Upper lobe of left lung (tissue), 6 donors: Measurements from ENCODE around the gene CNP. TPM values are rescaled to one million over a fixed set of nuclear protein-coding genes. Genes with fewer than 3 reads are reported as not detected.

Experiments used
- ATAC-seq, 2 donors: fragments of 200-7000 bp; cut with Tn5 transposase; one replicate each; pipeline ENCODE4 v1.9.1; 2022; ENCODE audit warnings: mild to moderate bottlenecking in 2 of 2, moderate library complexity in 2 of 2; ENCODE audit not compliant: low FRiP score in 2 of 2
- DNase-seq, 2 donors: peaks; one replicate each; pipeline ENCODE4 v3.0.0-alpha.2; 2019 to 2020
- H3K27ac ChIP-seq, 4 donors: fragments of 200-600 bp; sonication (generic); one replicate each; pipeline ENCODE4 v1.5.1; 2016 to 2019
- H3K27me3 ChIP-seq, 4 donors: fragments of 200-600 bp; sonication (generic); one replicate each; pipeline ENCODE4 v1.5.1; 2017 to 2019
- H3K36me3 ChIP-seq, 4 donors: fragments of 200-600 bp; sonication (generic); one replicate each; pipeline ENCODE4 v1.5.1; 2016 to 2019
- H3K4me1 ChIP-seq, 4 donors: fragments of 200-600 bp; sonication (generic); one replicate each; pipeline ENCODE4 v1.5.1; 2018 to 2019
- H3K4me3 ChIP-seq, 4 donors: fragments of 200-600 bp; sonication (generic); one replicate each; pipeline ENCODE4 v1.5.1; 2017 to 2019; ENCODE audit warnings: mild to moderate bottlenecking in 2 of 4, moderate library complexity in 1 of 4
- H3K9me3 ChIP-seq, 4 donors: fragments of 200-600 bp; sonication (generic); one replicate each; pipeline ENCODE4 v1.5.1; 2018 to 2019
- CTCF ChIP-seq, 6 experiments: fragments of 450-650 bp in 4 of 6; fragments of 200-600 bp in 2 of 6; sonication (generic) in 2 of 6; IDR thresholded peaks; one replicate each; pipeline ENCODE4 v1.5.1; 2016 to 2019; ENCODE audit warnings: antibody characterized with exemption in 6 of 6
- EP300 ChIP-seq, 4 donors: sonication (generic); formaldehyde crosslinking; IDR thresholded peaks; one replicate each; pipeline ENCODE4 v1.5.1; 2017; ENCODE audit warnings: antibody characterized with exemption in 4 of 4, control low read depth in 2 of 4
- POLR2A ChIP-seq, 4 donors: fragments of 450-650 bp; IDR thresholded peaks; one replicate each; pipeline ENCODE4 v1.5.1; 2016 to 2017; ENCODE audit warnings: antibody characterized with exemption in 4 of 4, mild to moderate bottlenecking in 2 of 4
- POLR2AphosphoS5 ChIP-seq, 2 donors: sonication (generic); formaldehyde crosslinking; IDR thresholded peaks; one replicate each; pipeline ENCODE4 v1.5.1; 2017; ENCODE audit warnings: antibody characterized with exemption in 2 of 2
- WGBS, 2 donors: methylation state at CpG; one replicate each; pipeline ENCODE4 v1.1.5; 2017 to 2018; 5-methylcytosine and 5-hydroxymethylcytosine counted together
- total RNA-seq, 6 donors: library from RNA; depleted of rRNA in 4 of 6; stranded (reverse); fragments of >200 nt in 4 of 6; gene quantifications; one replicate each; pipeline versions ENCODE4 v1.1.0 to v1.2.1, GENCODE V29; 2016 to 2021
- donor health status: DM: no; HTN: no; CAD: no; lungs with moderate emphysema.
- donor health status: DM: no; HTN: yes; CAD: no; lungs with severe emphysema.

The CNP gene
- total RNA-seq, 6 donors from 2014 or later = 33.4 to 62.3 (median 45.3) TPM

GRCh38 chr17:42016411-42016831, 49.8 kb downstream of the CNP start:
- Histone ChIP-seq H3K4me3 (peak overlapping the region; percentile 59 to 95 (median 80)), H3K4me1 (peaks cover 60 to 78% (median 62%) of the 10 kb centered on the region in 4 donors), H3K27ac (peak overlapping the region; percentile 90 to 95 (median 92)), H3K27me3 (no peaks in the 10 kb centered on the region), H3K36me3 (no peaks in the 10 kb centered on the region), H3K9me3 (no peaks in the 10 kb centered on the region)
- no peak for TF ChIP-seq EP300 (IDR thresholded peaks at IDR 0.05)
- TF ChIP-seq POLR2A (IDR thresholded peaks at IDR 0.05) = peak in 1 of 4 donors; percentile 9
- TF ChIP-seq CTCF (IDR thresholded peaks at IDR 0.05) = no peak
- no peak for TF ChIP-seq POLR2AphosphoS5 (IDR thresholded peaks at IDR 0.05)
- DNase-seq = peak in 1 of 2 donors; percentile 38
- no peak for ATAC-seq
- WGBS, 2 donors = 1 to 4% methylated on average over 12 of the region's 12 CpGs

DNA sequence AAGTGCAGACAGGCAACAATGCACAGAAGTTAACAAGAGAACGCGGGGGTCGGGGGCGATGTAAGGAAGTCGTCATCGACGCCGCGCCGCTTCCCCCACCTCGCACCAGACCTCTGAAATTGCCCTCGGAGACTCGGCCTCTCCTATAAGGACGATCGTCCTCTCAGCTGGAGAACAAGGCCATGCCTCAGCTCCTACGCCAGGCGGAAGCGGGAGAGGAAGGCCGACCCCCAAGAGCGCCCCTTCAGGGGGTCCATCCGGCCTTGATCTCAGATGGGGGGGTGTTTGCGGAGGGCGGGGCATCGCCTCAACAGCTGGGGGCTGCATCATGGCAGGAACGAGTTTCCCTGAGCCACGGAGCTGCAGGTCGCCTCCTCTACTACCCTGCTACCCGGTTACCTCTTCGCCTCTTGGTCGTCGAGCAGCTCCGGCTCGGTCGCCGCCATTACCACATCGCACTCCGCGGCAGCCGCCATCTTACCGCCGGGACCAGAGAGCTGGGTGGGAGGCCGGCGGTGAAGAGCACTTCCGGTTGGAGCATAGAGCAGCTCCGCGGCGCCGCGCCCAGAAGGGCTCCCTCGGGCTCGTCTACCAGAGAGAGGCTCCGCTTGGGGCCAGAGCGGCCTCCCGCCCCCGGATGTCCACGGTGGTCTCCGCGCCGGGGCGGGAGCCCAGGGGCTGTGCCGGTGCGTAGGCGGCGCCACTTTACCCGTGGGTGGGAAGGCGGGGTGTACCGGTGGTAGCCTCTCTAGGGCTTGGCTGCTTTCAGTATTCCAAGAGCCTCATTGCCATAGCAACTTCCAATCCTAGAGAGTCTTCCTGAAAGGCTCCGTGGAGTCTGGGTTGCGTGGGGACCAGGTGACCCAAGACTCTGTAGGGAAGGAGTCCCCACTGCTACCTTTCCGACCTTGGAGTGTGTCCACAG, 50.6 kb downstream of the CNP start, which contains the start of gene DNAJC7:
Gene DNAJC7, minus strand, starts transcription at position 499 of the 925 bp plus-strand sequence. Its CDS starts 23 bp downstream, at position 476.
- H3K27me3 ChIP-seq = no peaks in the 10 kb centered on the region
- WGBS, 2 donors = 0% methylated on average over 22 to 52 of the region's 70 CpGs
- peaks cover 57 to 73% (median 59%) of the 10 kb centered on the region in 4 donors for H3K4me1 ChIP-seq

GRCh38 chr17:42017866-42018200, 51.2 kb downstream of the CNP start:
- Histone ChIP-seq H3K36me3 (peaks cover 0 to 13% (median 9%) of the 10 kb centered on the region in 4 donors), H3K4me3 (peak overlapping the region; percentile 46 to 95 (median 80)), H3K9me3 (no peaks in the 10 kb centered on the region), H3K4me1 (peaks cover 51 to 68% (median 54%) of the 10 kb centered on the region in 4 donors), H3K27me3 (no peaks in the 10 kb centered on the region), H3K27ac (peak overlapping the region; percentile 90 to 95 (median 92))
- WGBS, 2 donors = 6 to 7% methylated on average over 11 of the region's 11 CpGs
- DNase-seq (no peak), ATAC-seq (no peak)
- TF ChIP-seq CTCF (IDR thresholded peaks at IDR 0.05) = no peak
- no peak for TF ChIP-seq POLR2A (IDR thresholded peaks at IDR 0.05)
- no peak for TF ChIP-seq POLR2AphosphoS5 (IDR thresholded peaks at IDR 0.05)
- no peak for TF ChIP-seq EP300 (IDR thresholded peaks at IDR 0.05)

More for the DNA sequence above, 50.6 kb downstream of the CNP start, which contains the start of gene DNAJC7:
- H3K36me3 ChIP-seq = peaks cover 0 to 6% (median 3%) of the 10 kb centered on the region in 4 donors
- peak within 1 kb of the TSS; percentile 59 to 95 (median 80) for H3K4me3 ChIP-seq
- ATAC-seq = peak; percentile 97 to 98
- peak; percentile 95 to 96 for DNase-seq
- H3K27ac ChIP-seq = peak within 1 kb of the TSS; percentile 90 to 95 (median 92)
- TF ChIP-seq CTCF (IDR thresholded peaks at IDR 0.05) (peak in 4 of 6 experiments; percentile 7 to 28 (median 16)), POLR2A (IDR thresholded peaks at IDR 0.05) (peak in 2 of 4 donors; percentile 66 to 80), EP300 (IDR thresholded peaks at IDR 0.05) (no peak), POLR2AphosphoS5 (IDR thresholded peaks at IDR 0.05) (peak; percentile 67 to 81)
- no peaks in the 10 kb centered on the region for H3K9me3 ChIP-seq

DNA sequence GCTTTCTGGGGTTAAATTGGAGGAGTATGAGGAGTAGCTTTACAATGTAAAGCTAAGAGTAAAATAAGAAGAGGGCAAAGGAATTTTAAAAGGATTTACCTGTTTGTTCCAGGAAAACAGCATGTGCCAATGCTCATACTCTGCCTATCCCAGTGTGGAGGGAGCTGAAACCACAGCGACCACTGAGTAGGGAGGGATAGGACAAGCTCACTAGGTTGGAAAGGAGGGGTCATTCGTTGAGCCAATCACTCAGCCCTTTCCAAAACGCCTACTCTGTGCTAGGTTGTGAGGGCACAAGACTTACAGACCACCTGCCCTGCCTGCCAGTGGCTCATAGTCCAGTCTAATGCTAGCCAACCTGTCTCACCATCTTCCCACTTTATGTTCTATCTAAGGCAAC, 51.7 kb downstream of the CNP start:
- ATAC-seq = no peak
- Histone ChIP-seq H3K9me3 (no peaks in the 10 kb centered on the region), H3K27ac (peak overlapping the region in 3 of 4 donors; percentile 90 to 95 (median 94)), H3K4me3 (peak overlapping the region in 2 of 4 donors; percentile 78 to 95), H3K4me1 (peaks cover 49 to 65% (median 54%) of the 10 kb centered on the region in 4 donors), H3K27me3 (no peaks in the 10 kb centered on the region), H3K36me3 (peaks cover 0 to 18% (median 15%) of the 10 kb centered on the region in 4 donors)
- WGBS, 2 donors = 34 to 66% methylated on average over 3 of the region's 3 CpGs
- TF ChIP-seq POLR2AphosphoS5 (IDR thresholded peaks at IDR 0.05) = no peak
- TF ChIP-seq EP300 (IDR thresholded peaks at IDR 0.05) = no peak
- no peak for TF ChIP-seq POLR2A (IDR thresholded peaks at IDR 0.05)
- TF ChIP-seq CTCF (IDR thresholded peaks at IDR 0.05) = no peak
- DNase-seq = no peak
